ENCODE results near the gene YJU2.
"Not testable (repeated sequence)": the region's sequence is repeated elsewhere in the genome, so short reads cannot be mapped to it uniquely, and the experiment has no call there.

Gene YJU2

GRCh38 chr19:4232614-4233281 is 14.1 kb upstream of the YJU2 start:
- no peak overlapping the region for H3K4me3 ChIP-seq
- no peak for DNase-seq
- no peak for TF ChIP-seq CTCF (IDR thresholded peaks at IDR 0.05)
- H3K9me3 ChIP-seq = no peaks in the 10 kb centered on the region
- H3K36me3 ChIP-seq = no peaks in the 10 kb centered on the region
- peaks cover 0 to 78% of the 10 kb centered on the region in 2 donors for H3K27me3 ChIP-seq
- no peak overlapping the region for H3K27ac ChIP-seq
- intact Hi-C loops (cut with DNase I; ENCODE audit: low total_unique reads) = no loop called here
- no peaks in the 10 kb centered on the region for H3K4me1 ChIP-seq

- Histone ChIP-seq H3K9me3 (no peaks in the 10 kb centered on the region), H3K27me3 (peaks cover 0 to 77% of the 10 kb centered on the region in 2 donors), H3K36me3 (no peaks in the 10 kb centered on the region), H3K27ac (no peak overlapping the region), H3K4me3 (no peak overlapping the region), H3K4me1 (no peaks in the 10 kb centered on the region)
- peak; percentile 16 to 29 for TF ChIP-seq CTCF (IDR thresholded peaks at IDR 0.05)
- no peak for DNase-seq
- intact Hi-C loops (cut with DNase I; ENCODE audit: low total_unique reads) = no loop called here
These were observed 13.5 kb upstream of the YJU2 start for GRCh38 chr19:4233282-4233853.

GRCh38 chr19:4234142-4234861 is 12.6 kb upstream of the YJU2 start:
- intact Hi-C loops (cut with DNase I; ENCODE audit: low total_unique reads) = no loop called here
- DNase-seq = no peak
- no peak for TF ChIP-seq CTCF (IDR thresholded peaks at IDR 0.05)
- no peak overlapping the region for H3K4me3 ChIP-seq
- no peaks in the 10 kb centered on the region for H3K36me3 ChIP-seq
- no peaks in the 10 kb centered on the region for H3K9me3 ChIP-seq
- no peaks in the 10 kb centered on the region for H3K4me1 ChIP-seq
- peaks cover 0 to 72% of the 10 kb centered on the region in 2 donors for H3K27me3 ChIP-seq
- H3K27ac ChIP-seq = no peak overlapping the region

GRCh38 chr19:4234862-4235201 is 12.0 kb upstream of the YJU2 start:
- Histone ChIP-seq H3K27ac (no peak overlapping the region), H3K9me3 (no peaks in the 10 kb centered on the region), H3K27me3 (peaks cover 0 to 68% of the 10 kb centered on the region in 2 donors), H3K4me3 (no peak overlapping the region), H3K36me3 (no peaks in the 10 kb centered on the region), H3K4me1 (no peaks in the 10 kb centered on the region)
- DNase-seq = no peak
- intact Hi-C loops (cut with DNase I; ENCODE audit: low total_unique reads) = no loop called here
- TF ChIP-seq CTCF (IDR thresholded peaks at IDR 0.05) = no peak

GRCh38 chr19:4237510-4237909 is 9.4 kb upstream of the YJU2 start:
- H3K4me3 ChIP-seq; DNase-seq; intact Hi-C loops (cut with DNase I; ENCODE audit: low total_unique reads); H3K36me3 ChIP-seq; H3K4me1 ChIP-seq; H3K27ac ChIP-seq: not testable (repeated sequence)
- Histone ChIP-seq H3K27me3 (peaks cover 0 to 53% of the 10 kb centered on the region in 2 donors), H3K9me3 (peaks cover 0 to 12% (median 9%) of the 10 kb centered on the region in 3 donors)

- no peaks in the 10 kb centered on the region for H3K36me3 ChIP-seq
- H3K9me3 ChIP-seq = peaks cover 0 to 12% (median 9%) of the 10 kb centered on the region in 3 donors
- DNase-seq = no peak
- no peak overlapping the region for H3K4me3 ChIP-seq
- no peak overlapping the region for H3K27ac ChIP-seq
- H3K4me1 ChIP-seq = no peaks in the 10 kb centered on the region
- H3K27me3 ChIP-seq = peaks cover 0 to 41% of the 10 kb centered on the region in 2 donors
- intact Hi-C loops (cut with DNase I; ENCODE audit: low total_unique reads) = no loop called here
- no peak for TF ChIP-seq CTCF (IDR thresholded peaks at IDR 0.05)
These were observed 8.0 kb upstream of the YJU2 start for GRCh38 chr19:4238831-4239230.

Data from tibial artery (tissue), 4 donors.